Psoas muscle (tissue), 8 donors: Measurements from ENCODE around the gene KRT73. TPM values are rescaled to one million over a fixed set of nuclear protein-coding genes. Genes with fewer than 3 reads are reported as not detected.

ENCODE experiments used
- ATAC-seq, 4 donors: fragments of 200-7000 bp; cut with Tn5 transposase; one replicate each; pipeline ENCODE4 v1.9.1; 2020; ENCODE audit warnings: moderate library complexity in 3 of 4, mild to moderate bottlenecking in 2 of 4
- DNase-seq, 2 donors: peaks; one replicate each; pipeline ENCODE4 v3.0.0-alpha.2; 2020
- H3K27ac ChIP-seq: fragments of 200-600 bp; one replicate; pipeline ENCODE4 v1.8.0; 2022
- H3K27me3 ChIP-seq, 3 donors: fragments of 200-600 bp in 1 of 3; one replicate each; pipeline versions ENCODE4 v1.6.1 to v1.8.0; 2013 to 2022; ENCODE audit warnings: low read length in 2 of 3, mild to moderate bottlenecking in 2 of 3, moderate library complexity in 1 of 3; ENCODE audit not compliant: insufficient read depth in 3 of 3
- H3K36me3 ChIP-seq, 2 donors: fragments of 200-600 bp in 1 of 2; one replicate each; pipeline versions ENCODE4 v1.6.1 to v1.8.0; 2013 to 2022; ENCODE audit warnings: low read depth in 1 of 2, mild to moderate bottlenecking in 1 of 2, moderate library complexity in 1 of 2; ENCODE audit not compliant: insufficient read depth in 1 of 2
- H3K4me1 ChIP-seq: fragments of 200-600 bp; one replicate; pipeline ENCODE4 v1.8.0; 2022
- H3K4me3 ChIP-seq: fragments of 200-600 bp; one replicate; pipeline ENCODE4 v1.8.0; 2022; ENCODE audit warnings: mild to moderate bottlenecking
- H3K9me3 ChIP-seq: fragments of 200-600 bp; one replicate; pipeline ENCODE4 v1.8.0; 2022
- WGBS, 3 donors: extraction: QIAGEN DNeasy Blood & Tissue Kit; methylation state at CpG; one replicate each; pipeline versions ENCODE4 v1.1.6 to v1.1.7; 2013; 5-methylcytosine and 5-hydroxymethylcytosine counted together
- intact Hi-C, 2 donors: fragments of 100-400 bp; cut with DNase I; formaldehyde crosslinking; loops; one replicate each; pipeline versions ENCODE4 v1.11.0 to v1.14.2; 2022
- polyA plus RNA-seq, 3 donors: library from polyadenylated mRNA; stranded (reverse); fragments of 200-250 nt; gene quantifications; one replicate each; pipeline ENCODE4 v1.2.3, GENCODE V29; 2013
- total RNA-seq, 4 donors: library from RNA; stranded (reverse); fragmentation: NEBNext Ultra II Directional in 2 of 4; extraction: Animal tissue kit (Norgen Biotek cat#: 25700) in 2 of 4; gene quantifications; one replicate each; pipeline versions ENCODE4 v1.2.1 to v1.2.4, GENCODE V29; 2021 to 2023
- TF ChIP-seq, protein P1 (sequence below): fragments of 200-600 bp; IDR thresholded peaks from one replicate; pipeline ENCODE4 v1.8.0; 2022; ENCODE audit warnings: antibody characterized with exemption
- donor health status: healthy with polysubstance abuse.
- donor health status: DM: no; HTN: no; CAD: no; lungs with moderate emphysema.
- donor health status: Bipolar disorder and iron deficiency.
- donor health status: healthy.
- donor health status: DM: yes; HTN: yes; CAD: no.
- donor health status: DM: no; HTN: no; CAD: no.
- donor health status: DM: no; HTN: no; CAD: no.
- donor health status: DM: yes; HTN: yes; CAD: no.

The KRT73 gene
- total and polyA plus RNA-seq, 7 donors, result not detected

DNA sequence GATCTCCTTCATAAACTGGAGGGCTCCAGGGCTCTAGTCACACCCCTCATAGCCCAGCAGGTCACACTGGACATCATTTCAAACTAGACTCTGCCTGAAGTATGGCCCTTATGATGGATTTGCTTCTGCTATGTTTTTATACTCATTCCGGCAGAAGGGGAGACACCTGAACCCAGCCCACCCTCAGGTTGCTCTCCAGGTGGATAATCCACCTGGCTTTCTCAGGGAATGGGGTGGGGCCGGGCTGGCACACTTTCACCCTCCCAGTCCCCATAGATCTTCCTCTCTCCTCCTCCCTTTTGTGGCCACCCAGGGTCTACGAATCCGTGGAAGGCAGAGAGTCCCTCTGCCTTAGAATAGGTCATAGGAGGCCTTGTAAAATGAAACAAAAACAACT is 9.8 kb upstream of the KRT73 start:
- Histone ChIP-seq H3K4me3 (no peak overlapping the region), H3K4me1 (no peaks in the 10 kb centered on the region), H3K27me3 (peaks cover 0 to 14% (median 0%) of the 10 kb centered on the region in 3 donors), H3K27ac (no peak overlapping the region), H3K36me3 (no peaks in the 10 kb centered on the region), H3K9me3 (no peaks in the 10 kb centered on the region)
- DNase-seq, result no peak
- intact Hi-C loops, result no loop called here
- ATAC-seq, result no peak
- TF ChIP-seq, protein P1, sequence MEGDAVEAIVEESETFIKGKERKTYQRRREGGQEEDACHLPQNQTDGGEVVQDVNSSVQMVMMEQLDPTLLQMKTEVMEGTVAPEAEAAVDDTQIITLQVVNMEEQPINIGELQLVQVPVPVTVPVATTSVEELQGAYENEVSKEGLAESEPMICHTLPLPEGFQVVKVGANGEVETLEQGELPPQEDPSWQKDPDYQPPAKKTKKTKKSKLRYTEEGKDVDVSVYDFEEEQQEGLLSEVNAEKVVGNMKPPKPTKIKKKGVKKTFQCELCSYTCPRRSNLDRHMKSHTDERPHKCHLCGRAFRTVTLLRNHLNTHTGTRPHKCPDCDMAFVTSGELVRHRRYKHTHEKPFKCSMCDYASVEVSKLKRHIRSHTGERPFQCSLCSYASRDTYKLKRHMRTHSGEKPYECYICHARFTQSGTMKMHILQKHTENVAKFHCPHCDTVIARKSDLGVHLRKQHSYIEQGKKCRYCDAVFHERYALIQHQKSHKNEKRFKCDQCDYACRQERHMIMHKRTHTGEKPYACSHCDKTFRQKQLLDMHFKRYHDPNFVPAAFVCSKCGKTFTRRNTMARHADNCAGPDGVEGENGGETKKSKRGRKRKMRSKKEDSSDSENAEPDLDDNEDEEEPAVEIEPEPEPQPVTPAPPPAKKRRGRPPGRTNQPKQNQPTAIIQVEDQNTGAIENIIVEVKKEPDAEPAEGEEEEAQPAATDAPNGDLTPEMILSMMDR, result no peak
- WGBS, 3 donors, result 77 to 90% (median 87%) methylated on average over 4 of the region's 4 CpGs

DNA sequence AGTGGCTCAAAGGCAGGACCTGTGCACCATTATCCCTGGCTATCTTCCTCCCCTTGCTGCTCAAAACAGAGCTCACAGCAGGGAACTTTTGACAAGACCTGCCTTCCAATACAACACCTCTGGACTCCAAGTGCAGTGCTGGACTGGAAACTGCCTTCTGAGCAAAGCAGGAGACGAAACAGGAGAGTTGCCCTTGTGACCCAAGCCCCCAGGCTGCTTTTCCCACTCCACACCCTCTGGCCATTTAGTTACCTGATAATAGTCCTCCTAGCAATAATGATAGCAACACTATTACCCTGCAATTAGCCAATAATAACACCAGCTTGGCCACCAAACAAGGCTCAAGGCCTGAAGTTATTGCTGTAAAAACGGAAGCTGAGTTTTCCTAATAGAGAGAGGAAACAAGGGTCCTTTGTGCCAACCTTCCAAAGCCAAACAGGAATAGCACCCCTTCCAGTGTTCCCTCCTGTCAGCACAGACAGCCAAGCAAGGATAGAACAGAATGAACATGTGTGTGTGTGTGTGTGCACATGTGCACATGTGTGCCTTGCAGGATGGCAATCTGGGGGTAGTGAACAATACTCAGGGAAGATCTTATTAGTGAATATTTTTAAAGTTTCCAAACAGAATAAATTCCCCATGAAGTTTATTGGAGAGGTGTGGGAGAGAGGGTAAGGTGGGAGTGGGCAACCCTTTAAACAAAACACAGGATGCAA is 9.2 kb upstream of the KRT73 start:
- no peak overlapping the region for H3K4me3 ChIP-seq
- 53 to 61% (median 54%) methylated on average over 2 of the region's 2 CpGs for WGBS, 3 donors
- TF ChIP-seq, protein P1, result no peak
- intact Hi-C loops, result no loop called here
- no peaks in the 10 kb centered on the region for H3K9me3 ChIP-seq
- H3K27me3 ChIP-seq, result peaks cover 0 to 14% (median 0%) of the 10 kb centered on the region in 3 donors
- H3K27ac ChIP-seq, result no peak overlapping the region
- no peaks in the 10 kb centered on the region for H3K36me3 ChIP-seq
- no peak for DNase-seq
- no peak for ATAC-seq
- no peaks in the 10 kb centered on the region for H3K4me1 ChIP-seq

DNA sequence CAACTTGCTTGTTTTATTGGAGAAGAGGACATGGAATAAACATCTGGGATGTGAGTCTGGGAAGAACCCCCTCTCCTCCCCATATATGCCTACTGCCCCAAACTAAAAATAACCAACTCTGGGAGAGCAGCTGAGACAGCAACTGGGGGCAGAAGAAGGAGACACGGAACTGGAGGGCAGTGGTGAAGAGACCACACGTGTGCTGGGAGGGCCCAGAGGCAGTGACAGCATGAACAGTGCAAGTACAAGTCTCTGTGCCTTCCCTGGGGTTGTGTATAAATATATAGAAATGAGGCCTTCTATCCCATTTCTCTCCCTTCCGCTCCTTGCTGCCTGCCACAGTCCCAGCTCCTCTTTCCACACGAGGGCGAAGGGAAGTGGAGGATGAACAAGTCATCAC is 4.0 kb upstream of the KRT73 start:
- Histone ChIP-seq H3K9me3 (no peaks in the 10 kb centered on the region), H3K27me3 (peaks cover 0 to 3% (median 0%) of the 10 kb centered on the region in 3 donors), H3K36me3 (no peaks in the 10 kb centered on the region), H3K4me3 (no peak overlapping the region), H3K4me1 (no peaks in the 10 kb centered on the region), H3K27ac (no peak overlapping the region)
- TF ChIP-seq, protein P1, result no peak
- intact Hi-C loops, result no loop called here
- no peak for DNase-seq
- no peak for ATAC-seq
- WGBS, 3 donors, result 62 to 74% (median 70%) methylated on average over 5 of the region's 5 CpGs

DNA sequence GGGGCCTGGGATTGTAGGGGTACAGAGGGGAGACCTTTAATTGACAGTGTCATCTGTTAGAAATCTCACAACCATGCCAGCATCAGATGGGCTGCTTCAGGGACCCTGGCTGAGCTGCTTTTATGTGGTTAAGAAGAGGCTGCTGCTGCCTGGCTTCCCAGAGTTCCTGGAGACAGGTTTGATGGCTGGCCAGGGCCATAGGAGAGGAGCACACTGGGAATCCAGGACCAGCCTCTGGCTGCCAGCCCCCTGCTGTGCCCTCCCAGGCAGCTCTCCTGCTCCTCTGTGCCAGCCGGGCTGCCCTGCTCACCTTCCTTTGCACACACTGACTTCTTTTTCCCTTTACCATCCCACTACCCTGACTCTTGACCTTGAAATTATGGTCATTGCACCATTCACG is 507 bp upstream of the KRT73 start:
- no peaks in the 10 kb centered on the region for H3K36me3 ChIP-seq
- TF ChIP-seq, protein P1, result no peak
- no peak overlapping the region for H3K4me3 ChIP-seq
- 68 to 76% (median 70%) methylated on average over 2 of the region's 2 CpGs for WGBS, 3 donors
- no peak overlapping the region for H3K27ac ChIP-seq
- H3K9me3 ChIP-seq, result no peaks in the 10 kb centered on the region
- H3K27me3 ChIP-seq, result peaks cover 0 to 3% (median 0%) of the 10 kb centered on the region in 3 donors
- no peaks in the 10 kb centered on the region for H3K4me1 ChIP-seq
- intact Hi-C loops, result no loop called here
- ATAC-seq (no peak), DNase-seq (no peak)

DNA sequence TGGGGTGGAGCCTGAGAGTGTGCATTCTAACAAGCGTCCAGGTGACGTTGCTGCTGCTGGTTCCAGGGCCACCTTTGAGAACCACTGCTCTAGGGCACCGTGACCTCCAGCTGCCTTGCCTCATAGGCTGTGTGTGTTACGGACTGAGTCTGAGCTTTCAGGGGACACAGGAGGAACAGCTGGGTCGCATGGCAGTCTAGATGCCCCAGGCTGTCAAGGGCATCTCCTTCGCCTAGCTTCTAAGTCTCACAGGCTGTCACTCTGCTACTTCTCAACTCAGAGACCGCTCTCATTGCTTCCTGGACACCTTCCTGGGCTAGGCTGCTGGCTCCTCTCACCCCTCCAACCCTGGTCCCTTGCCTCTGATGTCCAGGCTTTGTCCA is 965 bp downstream of the KRT73 start:
- no peak overlapping the region for H3K27ac ChIP-seq
- H3K4me3 ChIP-seq, result no peak overlapping the region
- no peaks in the 10 kb centered on the region for H3K36me3 ChIP-seq
- H3K9me3 ChIP-seq, result no peaks in the 10 kb centered on the region
- 67 to 81% (median 75%) methylated on average over 7 of the region's 7 CpGs for WGBS, 3 donors
- peaks cover 0 to 3% (median 0%) of the 10 kb centered on the region in 3 donors for H3K27me3 ChIP-seq
- ATAC-seq (no peak), DNase-seq (no peak)
- H3K4me1 ChIP-seq, result no peaks in the 10 kb centered on the region
- TF ChIP-seq, protein P1, result no peak
- intact Hi-C loops, result no loop called here
